Stomach smooth muscle (tissue), 2 donors: ENCODE results near the gene SNX27.

Experiments
- H3K27ac ChIP-seq: one replicate; pipeline ENCODE4 v1.7.0; 2013; ENCODE audit warnings: mild to moderate bottlenecking, low read length, inconsistent platforms
- H3K27me3 ChIP-seq, 2 donors: one replicate each; pipeline ENCODE4 v1.7.0; 2013; ENCODE audit warnings: low read length in 2 of 2; ENCODE audit not compliant: insufficient read depth in 2 of 2, control insufficient read depth in 1 of 2
- H3K36me3 ChIP-seq, 2 donors: one replicate each; pipeline ENCODE4 v1.7.0; 2013; ENCODE audit warnings: low read length in 2 of 2; ENCODE audit not compliant: control insufficient read depth in 2 of 2, insufficient read depth in 2 of 2
- H3K4me1 ChIP-seq: one replicate; pipeline ENCODE4 v1.7.0; 2013; ENCODE audit warnings: low read length; ENCODE audit not compliant: control insufficient read depth, insufficient read depth
- H3K4me3 ChIP-seq, 2 donors: one replicate each; pipeline ENCODE4 v1.7.0; 2013; ENCODE audit warnings: low read length in 2 of 2
- H3K9ac ChIP-seq, 2 donors: one replicate each; pipeline ENCODE4 v1.7.0; 2013; ENCODE audit warnings: low read length in 2 of 2, mild to moderate bottlenecking in 1 of 2
- H3K9me3 ChIP-seq, 2 donors: one replicate each; pipeline ENCODE4 v1.7.0; 2013; ENCODE audit warnings: low read length in 2 of 2; ENCODE audit not compliant: control insufficient read depth in 2 of 2
- donor health status: healthy.
- donor health status: Pancreatic carcinoma.

The SNX27 gene

DNA sequence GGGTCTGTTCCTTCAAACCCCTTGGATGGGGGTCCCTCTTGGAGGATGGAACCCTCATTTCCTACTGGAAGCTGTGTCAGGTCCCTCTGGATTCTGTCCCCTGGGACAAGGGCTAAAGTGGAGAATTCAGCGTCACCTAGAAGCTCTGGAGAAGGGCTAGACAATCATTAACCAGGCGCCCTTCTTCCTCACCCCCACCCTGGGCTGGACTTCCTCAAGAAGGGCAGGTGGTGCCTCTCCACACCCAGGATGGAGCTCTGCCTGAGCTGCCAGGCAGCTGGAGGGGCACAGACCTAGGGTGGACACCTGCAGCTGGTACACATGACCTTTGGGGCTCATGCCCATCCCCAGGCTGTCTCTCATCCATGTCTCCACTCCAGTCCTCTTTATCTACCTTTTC is 101.2 kb downstream of the SNX27 start:
- Histone ChIP-seq H3K27ac (no peak overlapping the region), H3K36me3 (no peaks in the 10 kb centered on the region), H3K9ac (no peak overlapping the region), H3K9me3 (no peaks in the 10 kb centered on the region), H3K27me3 (peaks cover 10 to 11% of the 10 kb centered on the region in 2 donors), H3K4me3 (no peak overlapping the region), H3K4me1 (peaks cover 14% of the 10 kb centered on the region)

GRCh38 chr1:151713874-151714273 is 102.0 kb downstream of the SNX27 start:
- Histone ChIP-seq H3K4me3 (no peak overlapping the region), H3K9ac (no peak overlapping the region), H3K27ac (no peak overlapping the region), H3K4me1 (peaks cover 18% of the 10 kb centered on the region), H3K27me3 (peaks cover 10 to 11% of the 10 kb centered on the region in 2 donors), H3K36me3 (no peaks in the 10 kb centered on the region), H3K9me3 (no peaks in the 10 kb centered on the region)

DNA sequence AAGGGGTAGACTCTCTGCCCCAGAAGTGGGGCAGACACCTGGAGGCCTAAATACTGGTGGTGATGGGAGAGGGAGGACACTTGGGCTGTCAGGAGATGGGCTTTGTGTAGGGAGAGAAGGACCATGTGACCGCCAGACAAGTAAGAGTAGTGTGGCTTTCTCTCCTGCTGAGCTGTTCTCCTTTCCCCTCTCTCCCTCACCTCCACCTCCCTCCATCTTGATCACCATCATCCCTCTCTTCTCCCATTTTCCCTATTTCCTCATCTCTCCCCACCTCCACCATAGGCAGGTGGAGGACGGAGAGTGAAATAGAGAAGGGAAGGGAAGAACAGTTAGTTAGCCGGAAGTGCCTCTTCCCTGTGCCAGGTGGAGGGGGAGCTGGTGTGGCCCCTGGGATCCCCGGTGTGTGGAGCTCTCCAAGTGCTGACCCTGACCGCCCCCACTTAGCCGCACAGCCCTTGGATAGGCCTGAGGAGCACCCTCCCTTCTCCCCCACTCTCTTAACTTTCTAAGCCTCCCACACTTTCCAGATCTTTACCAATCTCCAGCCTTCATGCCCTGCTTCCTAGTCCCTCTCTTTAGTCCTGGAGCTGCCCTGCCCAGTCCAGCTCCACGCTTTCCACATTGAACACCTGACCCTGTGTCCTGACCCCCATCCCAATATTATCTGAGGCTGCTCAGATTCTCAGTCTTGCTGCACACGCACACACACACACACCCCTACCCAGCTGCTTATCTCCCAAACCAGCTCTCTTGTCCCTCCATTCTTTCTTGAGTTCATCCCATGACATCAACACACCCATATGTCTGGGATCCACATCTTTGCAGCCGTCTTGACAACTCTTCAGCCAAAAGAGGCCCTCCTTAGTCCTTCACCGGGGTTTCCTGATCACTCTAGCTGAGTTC is 103.2 kb downstream of the SNX27 start:
- H3K9ac ChIP-seq: no peak overlapping the region
- H3K9me3 ChIP-seq: no peaks in the 10 kb centered on the region
- H3K36me3 ChIP-seq: no peaks in the 10 kb centered on the region
- peaks cover 10 to 11% of the 10 kb centered on the region in 2 donors for H3K27me3 ChIP-seq
- no peak overlapping the region for H3K4me3 ChIP-seq
- H3K27ac ChIP-seq: no peak overlapping the region
- H3K4me1 ChIP-seq: peaks cover 22% of the 10 kb centered on the region

- H3K9me3 ChIP-seq: no peaks in the 10 kb centered on the region
- no peak overlapping the region for H3K27ac ChIP-seq
- no peak overlapping the region for H3K9ac ChIP-seq
- no peak overlapping the region for H3K4me3 ChIP-seq
- peaks cover 10 to 11% of the 10 kb centered on the region in 2 donors for H3K27me3 ChIP-seq
- H3K4me1 ChIP-seq: peaks cover 30% of the 10 kb centered on the region
- no peaks in the 10 kb centered on the region for H3K36me3 ChIP-seq
These were observed 104.0 kb downstream of the SNX27 start for GRCh38 chr1:151715726-151716404.

DNA sequence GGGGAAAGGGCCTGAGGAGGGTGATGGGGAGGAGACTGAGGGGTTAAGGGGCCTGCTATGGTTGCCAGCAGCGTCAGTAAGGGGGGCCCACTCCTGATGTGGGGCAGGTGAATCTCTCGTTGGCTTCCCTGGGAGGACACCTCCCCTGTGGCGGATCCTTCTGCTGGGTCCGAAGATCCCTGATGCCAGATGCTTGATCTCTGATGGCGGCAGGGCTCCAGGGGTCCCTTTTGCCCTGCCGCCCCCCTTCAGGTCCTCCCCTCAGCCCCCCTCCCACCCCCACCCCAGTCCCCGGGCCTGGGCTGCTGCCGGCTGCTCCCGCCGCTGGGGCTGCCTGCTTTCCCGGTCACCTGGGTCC is 104.5 kb downstream of the SNX27 start:
- Histone ChIP-seq H3K27me3 (peaks cover 10 to 11% of the 10 kb centered on the region in 2 donors), H3K9ac (no peak overlapping the region), H3K9me3 (no peaks in the 10 kb centered on the region), H3K4me3 (no peak overlapping the region), H3K4me1 (peaks cover 32% of the 10 kb centered on the region), H3K27ac (no peak overlapping the region), H3K36me3 (no peaks in the 10 kb centered on the region)

GRCh38 chr1:151716771-151717631 is 105.2 kb downstream of the SNX27 start, which contains the start of gene CELF3:
TSS of gene CELF3 (minus strand) at chr1:151716803. CDS start at chr1:151716020, 783 bp downstream.
- H3K4me3 ChIP-seq: peak within 1 kb of the TSS in 1 of 2 donors; percentile 22
- peak within 1 kb of the TSS; percentile 55 for H3K27ac ChIP-seq
- H3K9ac ChIP-seq: no peak within 1 kb of the TSS
- no peaks in the 10 kb centered on the region for H3K9me3 ChIP-seq
- H3K27me3 ChIP-seq: peaks cover 10 to 11% of the 10 kb centered on the region in 2 donors
- peaks cover 38% of the 10 kb centered on the region for H3K4me1 ChIP-seq
- no peaks in the 10 kb centered on the region for H3K36me3 ChIP-seq

DNA sequence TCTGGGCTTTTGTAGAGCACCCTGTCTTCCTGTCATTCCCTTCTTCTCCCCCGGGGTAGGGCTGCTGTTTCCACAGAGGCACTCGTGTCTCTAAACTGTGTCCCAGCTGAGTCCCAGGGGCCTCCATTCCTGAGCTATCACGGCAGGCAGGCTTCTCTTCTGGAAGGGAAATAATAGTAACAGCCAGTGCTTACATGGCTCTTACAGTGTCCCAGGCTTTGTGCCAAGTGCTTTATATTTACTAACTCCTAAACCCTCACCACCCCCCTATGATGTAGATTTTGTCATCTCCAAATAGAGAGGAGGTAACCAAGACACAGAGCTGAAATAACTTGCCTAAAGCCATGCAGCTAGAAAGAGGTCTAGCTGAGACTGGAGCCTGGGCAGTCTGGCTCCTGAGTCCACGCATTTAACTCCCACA is 106.2 kb downstream of the SNX27 start:
- H3K4me3 ChIP-seq: no peak overlapping the region
- H3K9me3 ChIP-seq: no peaks in the 10 kb centered on the region
- peaks cover 9 to 10% of the 10 kb centered on the region in 2 donors for H3K27me3 ChIP-seq
- H3K9ac ChIP-seq: no peak overlapping the region
- peaks cover 38% of the 10 kb centered on the region for H3K4me1 ChIP-seq
- H3K36me3 ChIP-seq: no peaks in the 10 kb centered on the region
- peak overlapping the region; percentile 55 for H3K27ac ChIP-seq

DNA sequence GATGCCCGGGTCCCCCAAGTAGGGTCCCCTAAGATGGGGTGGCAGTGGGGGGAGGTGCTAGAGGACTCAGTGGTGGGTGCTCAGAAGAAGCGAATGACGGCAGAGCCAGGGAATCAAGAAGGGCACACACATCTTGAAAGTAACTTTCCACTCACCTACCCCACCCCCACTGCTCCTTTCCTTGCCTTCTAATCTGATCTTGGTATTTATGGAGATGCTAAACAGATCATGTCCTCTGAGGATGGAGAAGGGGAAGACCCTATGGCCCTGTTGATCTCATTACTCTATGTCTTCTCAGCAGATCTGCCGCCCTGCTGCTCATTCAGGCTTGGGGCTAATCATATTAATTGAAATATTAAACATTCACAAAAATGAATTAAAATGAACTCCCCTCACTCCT is 106.8 kb downstream of the SNX27 start:
- H3K27ac ChIP-seq: peak overlapping the region; percentile 55
- H3K9ac ChIP-seq: no peak overlapping the region
- H3K9me3 ChIP-seq: no peaks in the 10 kb centered on the region
- H3K27me3 ChIP-seq: peaks cover 9 to 10% of the 10 kb centered on the region in 2 donors
- H3K4me1 ChIP-seq: peaks cover 38% of the 10 kb centered on the region
- H3K36me3 ChIP-seq: no peaks in the 10 kb centered on the region
- H3K4me3 ChIP-seq: no peak overlapping the region

DNA sequence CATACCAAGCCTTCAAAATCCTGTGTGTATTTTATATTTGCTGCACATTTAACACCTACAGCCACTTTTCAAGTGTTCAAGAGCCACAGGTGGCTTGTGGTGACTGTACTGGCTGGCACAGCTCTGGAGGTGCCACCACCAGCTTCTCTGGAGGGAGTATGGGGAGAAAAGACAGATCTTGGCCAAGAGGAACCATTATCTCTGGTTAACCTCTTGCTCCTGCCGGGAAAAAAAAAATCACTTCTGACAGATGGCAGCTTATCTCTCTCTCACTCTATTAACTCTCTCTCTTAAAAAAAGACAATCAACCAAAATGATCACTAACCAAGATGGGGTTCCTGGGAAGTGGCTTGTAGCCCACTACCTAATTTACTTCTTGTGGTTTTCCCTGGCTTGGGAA is 108.3 kb downstream of the SNX27 start:
- H3K36me3 ChIP-seq: no peaks in the 10 kb centered on the region
- H3K4me1 ChIP-seq: peaks cover 38% of the 10 kb centered on the region
- H3K9me3 ChIP-seq: no peaks in the 10 kb centered on the region
- H3K27me3 ChIP-seq: peaks cover 9 to 10% of the 10 kb centered on the region in 2 donors
- peak overlapping the region; percentile 57 to 71 for H3K9ac ChIP-seq
- H3K27ac ChIP-seq: peak overlapping the region; percentile 84
- H3K4me3 ChIP-seq: peak overlapping the region; percentile 61 to 73

DNA sequence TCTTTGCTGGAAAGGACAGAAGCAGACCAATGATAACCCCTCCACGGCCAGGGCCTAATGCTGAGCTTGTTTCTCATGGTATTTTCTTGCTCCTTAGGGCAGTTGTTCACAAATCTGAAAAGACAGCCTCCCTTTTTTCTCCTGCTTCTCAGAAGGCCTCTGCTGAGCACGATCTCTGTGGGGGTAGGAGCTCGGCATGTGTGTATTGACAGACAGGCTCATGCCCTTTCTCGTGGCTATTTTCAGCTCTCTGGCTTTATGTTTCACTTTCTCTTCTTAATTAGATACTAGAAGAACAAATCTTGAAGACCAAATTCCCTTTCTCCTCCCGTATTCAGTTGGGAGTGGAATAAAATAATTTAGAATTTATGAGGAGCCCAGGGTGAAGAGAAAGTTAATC is 108.7 kb downstream of the SNX27 start:
- Histone ChIP-seq H3K36me3 (no peaks in the 10 kb centered on the region), H3K9ac (peak overlapping the region; percentile 57 to 71), H3K4me1 (peaks cover 38% of the 10 kb centered on the region), H3K27ac (peak overlapping the region; percentile 84), H3K27me3 (peaks cover 9 to 10% of the 10 kb centered on the region in 2 donors), H3K4me3 (peak overlapping the region; percentile 61 to 73), H3K9me3 (no peaks in the 10 kb centered on the region)
